ENCODE measurements around the gene PHYHIPL. TPM values are rescaled to one million over a fixed set of nuclear protein-coding genes. Genes with fewer than 3 reads are reported as not detected.
A peak's percentile ranks its signal among the peaks of the same experiment; 100 is the strongest.

The PHYHIPL gene
- 0.52 TPM for total RNA-seq

- no peaks in the 10 kb centered on the region for H3K36me3 ChIP-seq (ENCODE audit: control insufficient read depth in 3 of 3, insufficient read depth in 3 of 3, low read length in 3 of 3)
- H3K27ac ChIP-seq (ENCODE audit: low read depth, low read length) = no peak within 1 kb of the TSS
- peak within 1 kb of the TSS in 2 of 3 donors; percentile 17 to 51 for H3K9ac ChIP-seq (ENCODE audit: low read depth in 1 of 3, low read length in 3 of 3)
- peaks cover 6 to 22% (median 22%) of the 10 kb centered on the region in 3 donors for H3K27me3 ChIP-seq (ENCODE audit: control insufficient read depth in 3 of 3, insufficient read depth in 3 of 3, low read length in 3 of 3)
- H3K4me3 ChIP-seq (ENCODE audit: low read length in 3 of 3) = peak within 1 kb of the TSS; percentile 56 to 65 (median 62)
- H3K9me3 ChIP-seq (ENCODE audit: control insufficient read depth in 3 of 3, low read length in 3 of 3) = no peaks in the 10 kb centered on the region
- H3K4me1 ChIP-seq (ENCODE audit: control insufficient read depth in 3 of 3, insufficient read depth in 3 of 3, low read length in 3 of 3) = peaks cover 4 to 17% (median 9%) of the 10 kb centered on the region in 3 donors
Measured at GRCh38 chr10:59176241-59177030, at the start of gene PHYHIPL. PHYHIPL (plus strand) TSS chr10:59176643; CDS start chr10:59176854, 211 bp downstream.

GRCh38 chr10:59126991-59127390 lies 49.5 kb upstream of the PHYHIPL start:
- H3K27ac ChIP-seq (ENCODE audit: low read depth, low read length) = no peak overlapping the region
- no peaks in the 10 kb centered on the region for H3K27me3 ChIP-seq (ENCODE audit: control insufficient read depth in 3 of 3, insufficient read depth in 3 of 3, low read length in 3 of 3)
- H3K4me3 ChIP-seq (ENCODE audit: low read length in 3 of 3) = no peak overlapping the region
- no peaks in the 10 kb centered on the region for H3K9me3 ChIP-seq (ENCODE audit: control insufficient read depth in 3 of 3, low read length in 3 of 3)
- no peak overlapping the region for H3K9ac ChIP-seq (ENCODE audit: low read depth in 1 of 3, low read length in 3 of 3)
- H3K4me1 ChIP-seq (ENCODE audit: control insufficient read depth in 3 of 3, insufficient read depth in 3 of 3, low read length in 3 of 3) = no peaks in the 10 kb centered on the region
- H3K36me3 ChIP-seq (ENCODE audit: control insufficient read depth in 3 of 3, insufficient read depth in 3 of 3, low read length in 3 of 3) = no peaks in the 10 kb centered on the region

GRCh38 chr10:59127991-59128390 lies 48.5 kb upstream of the PHYHIPL start:
- no peak overlapping the region for H3K27ac ChIP-seq (ENCODE audit: low read depth, low read length)
- H3K9ac ChIP-seq (ENCODE audit: low read depth in 1 of 3, low read length in 3 of 3) = no peak overlapping the region
- no peaks in the 10 kb centered on the region for H3K4me1 ChIP-seq (ENCODE audit: control insufficient read depth in 3 of 3, insufficient read depth in 3 of 3, low read length in 3 of 3)
- no peaks in the 10 kb centered on the region for H3K36me3 ChIP-seq (ENCODE audit: control insufficient read depth in 3 of 3, insufficient read depth in 3 of 3, low read length in 3 of 3)
- H3K27me3 ChIP-seq (ENCODE audit: control insufficient read depth in 3 of 3, insufficient read depth in 3 of 3, low read length in 3 of 3) = no peaks in the 10 kb centered on the region
- no peak overlapping the region for H3K4me3 ChIP-seq (ENCODE audit: low read length in 3 of 3)
- no peaks in the 10 kb centered on the region for H3K9me3 ChIP-seq (ENCODE audit: control insufficient read depth in 3 of 3, low read length in 3 of 3)

GRCh38 chr10:59129867-59130266 lies 46.6 kb upstream of the PHYHIPL start:
- Histone ChIP-seq H3K27ac (ENCODE audit: low read depth, low read length) (no peak overlapping the region), H3K36me3 (ENCODE audit: control insufficient read depth in 3 of 3, insufficient read depth in 3 of 3, low read length in 3 of 3) (no peaks in the 10 kb centered on the region), H3K4me1 (ENCODE audit: control insufficient read depth in 3 of 3, insufficient read depth in 3 of 3, low read length in 3 of 3) (no peaks in the 10 kb centered on the region), H3K4me3 (ENCODE audit: low read length in 3 of 3) (no peak overlapping the region), H3K9ac (ENCODE audit: low read depth in 1 of 3, low read length in 3 of 3) (no peak overlapping the region), H3K27me3 (ENCODE audit: control insufficient read depth in 3 of 3, insufficient read depth in 3 of 3, low read length in 3 of 3) (no peaks in the 10 kb centered on the region), H3K9me3 (ENCODE audit: control insufficient read depth in 3 of 3, low read length in 3 of 3) (no peaks in the 10 kb centered on the region)

GRCh38 chr10:59131666-59132065 lies 44.8 kb upstream of the PHYHIPL start:
- Histone ChIP-seq H3K4me3 (ENCODE audit: low read length in 3 of 3) (no peak overlapping the region), H3K4me1 (ENCODE audit: control insufficient read depth in 3 of 3, insufficient read depth in 3 of 3, low read length in 3 of 3) (no peaks in the 10 kb centered on the region), H3K27me3 (ENCODE audit: control insufficient read depth in 3 of 3, insufficient read depth in 3 of 3, low read length in 3 of 3) (no peaks in the 10 kb centered on the region), H3K9ac (ENCODE audit: low read depth in 1 of 3, low read length in 3 of 3) (no peak overlapping the region), H3K36me3 (ENCODE audit: control insufficient read depth in 3 of 3, insufficient read depth in 3 of 3, low read length in 3 of 3) (no peaks in the 10 kb centered on the region), H3K9me3 (ENCODE audit: control insufficient read depth in 3 of 3, low read length in 3 of 3) (no peaks in the 10 kb centered on the region), H3K27ac (ENCODE audit: low read depth, low read length) (no peak overlapping the region)

- Histone ChIP-seq H3K27ac (ENCODE audit: low read depth, low read length) (no peak overlapping the region), H3K36me3 (ENCODE audit: control insufficient read depth in 3 of 3, insufficient read depth in 3 of 3, low read length in 3 of 3) (no peaks in the 10 kb centered on the region), H3K9me3 (ENCODE audit: control insufficient read depth in 3 of 3, low read length in 3 of 3) (no peaks in the 10 kb centered on the region), H3K4me1 (ENCODE audit: control insufficient read depth in 3 of 3, insufficient read depth in 3 of 3, low read length in 3 of 3) (no peaks in the 10 kb centered on the region), H3K9ac (ENCODE audit: low read depth in 1 of 3, low read length in 3 of 3) (no peak overlapping the region), H3K4me3 (ENCODE audit: low read length in 3 of 3) (no peak overlapping the region), H3K27me3 (ENCODE audit: control insufficient read depth in 3 of 3, insufficient read depth in 3 of 3, low read length in 3 of 3) (no peaks in the 10 kb centered on the region)
Measured at GRCh38 chr10:59133841-59134593, 42.4 kb upstream of the PHYHIPL start.

GRCh38 chr10:59134785-59135184 lies 41.7 kb upstream of the PHYHIPL start:
- Histone ChIP-seq H3K27ac (ENCODE audit: low read depth, low read length) (no peak overlapping the region), H3K4me3 (ENCODE audit: low read length in 3 of 3) (no peak overlapping the region), H3K9me3 (ENCODE audit: control insufficient read depth in 3 of 3, low read length in 3 of 3) (no peaks in the 10 kb centered on the region), H3K27me3 (ENCODE audit: control insufficient read depth in 3 of 3, insufficient read depth in 3 of 3, low read length in 3 of 3) (no peaks in the 10 kb centered on the region), H3K36me3 (ENCODE audit: control insufficient read depth in 3 of 3, insufficient read depth in 3 of 3, low read length in 3 of 3) (no peaks in the 10 kb centered on the region), H3K9ac (ENCODE audit: low read depth in 1 of 3, low read length in 3 of 3) (no peak overlapping the region), H3K4me1 (ENCODE audit: control insufficient read depth in 3 of 3, insufficient read depth in 3 of 3, low read length in 3 of 3) (no peaks in the 10 kb centered on the region)

- Histone ChIP-seq H3K9ac (ENCODE audit: low read depth in 1 of 3, low read length in 3 of 3) (no peak overlapping the region), H3K27me3 (ENCODE audit: control insufficient read depth in 3 of 3, insufficient read depth in 3 of 3, low read length in 3 of 3) (no peaks in the 10 kb centered on the region), H3K27ac (ENCODE audit: low read depth, low read length) (no peak overlapping the region), H3K9me3 (ENCODE audit: control insufficient read depth in 3 of 3, low read length in 3 of 3) (no peaks in the 10 kb centered on the region), H3K4me3 (ENCODE audit: low read length in 3 of 3) (no peak overlapping the region), H3K36me3 (ENCODE audit: control insufficient read depth in 3 of 3, insufficient read depth in 3 of 3, low read length in 3 of 3) (no peaks in the 10 kb centered on the region), H3K4me1 (ENCODE audit: control insufficient read depth in 3 of 3, insufficient read depth in 3 of 3, low read length in 3 of 3) (no peaks in the 10 kb centered on the region)
Measured at GRCh38 chr10:59135275-59135674, 41.2 kb upstream of the PHYHIPL start.

- Histone ChIP-seq H3K36me3 (ENCODE audit: control insufficient read depth in 3 of 3, insufficient read depth in 3 of 3, low read length in 3 of 3) (no peaks in the 10 kb centered on the region), H3K27me3 (ENCODE audit: control insufficient read depth in 3 of 3, insufficient read depth in 3 of 3, low read length in 3 of 3) (no peaks in the 10 kb centered on the region), H3K27ac (ENCODE audit: low read depth, low read length) (no peak overlapping the region), H3K9me3 (ENCODE audit: control insufficient read depth in 3 of 3, low read length in 3 of 3) (no peaks in the 10 kb centered on the region), H3K9ac (ENCODE audit: low read depth in 1 of 3, low read length in 3 of 3) (no peak overlapping the region), H3K4me3 (ENCODE audit: low read length in 3 of 3) (no peak overlapping the region), H3K4me1 (ENCODE audit: control insufficient read depth in 3 of 3, insufficient read depth in 3 of 3, low read length in 3 of 3) (no peaks in the 10 kb centered on the region)
Measured at GRCh38 chr10:59138052-59138451, 38.4 kb upstream of the PHYHIPL start.

- Histone ChIP-seq H3K4me3 (ENCODE audit: low read length in 3 of 3) (no peak overlapping the region), H3K9me3 (ENCODE audit: control insufficient read depth in 3 of 3, low read length in 3 of 3) (peaks cover 0 to 2% (median 0%) of the 10 kb centered on the region in 3 donors), H3K4me1 (ENCODE audit: control insufficient read depth in 3 of 3, insufficient read depth in 3 of 3, low read length in 3 of 3) (no peaks in the 10 kb centered on the region), H3K9ac (ENCODE audit: low read depth in 1 of 3, low read length in 3 of 3) (no peak overlapping the region), H3K27me3 (ENCODE audit: control insufficient read depth in 3 of 3, insufficient read depth in 3 of 3, low read length in 3 of 3) (no peaks in the 10 kb centered on the region), H3K36me3 (ENCODE audit: control insufficient read depth in 3 of 3, insufficient read depth in 3 of 3, low read length in 3 of 3) (no peaks in the 10 kb centered on the region), H3K27ac (ENCODE audit: low read depth, low read length) (no peak overlapping the region)
Measured at GRCh38 chr10:59143544-59143943, 32.9 kb upstream of the PHYHIPL start.

Measured in skeletal muscle tissue (tissue), 4 donors.